Subcutaneous adipose tissue (tissue), 4 donors: ENCODE data around the gene RAB20. TPM values are rescaled to one million over a fixed set of nuclear protein-coding genes. Genes with fewer than 3 reads are reported as not detected.

Experiments
- total RNA-seq, 4 donors: library from RNA; depleted of rRNA; stranded (reverse); fragments of >200 nt; gene quantifications; one replicate each; pipeline ENCODE4 v1.1.0, GENCODE V29; 2016
- TF ChIP-seq, protein P1 (sequence below): fragments of 450-650 bp; IDR thresholded peaks from one replicate; pipeline ENCODE4 v1.5.1; 2016; ENCODE audit warnings: low read depth, mild to moderate bottlenecking, control low read depth, antibody characterized with exemption, moderate library complexity

Gene RAB20
- total RNA-seq, 4 donors from 2014 or later: 26.6 to 78.5 (median 37.8) TPM

- TF ChIP-seq, protein P1, sequence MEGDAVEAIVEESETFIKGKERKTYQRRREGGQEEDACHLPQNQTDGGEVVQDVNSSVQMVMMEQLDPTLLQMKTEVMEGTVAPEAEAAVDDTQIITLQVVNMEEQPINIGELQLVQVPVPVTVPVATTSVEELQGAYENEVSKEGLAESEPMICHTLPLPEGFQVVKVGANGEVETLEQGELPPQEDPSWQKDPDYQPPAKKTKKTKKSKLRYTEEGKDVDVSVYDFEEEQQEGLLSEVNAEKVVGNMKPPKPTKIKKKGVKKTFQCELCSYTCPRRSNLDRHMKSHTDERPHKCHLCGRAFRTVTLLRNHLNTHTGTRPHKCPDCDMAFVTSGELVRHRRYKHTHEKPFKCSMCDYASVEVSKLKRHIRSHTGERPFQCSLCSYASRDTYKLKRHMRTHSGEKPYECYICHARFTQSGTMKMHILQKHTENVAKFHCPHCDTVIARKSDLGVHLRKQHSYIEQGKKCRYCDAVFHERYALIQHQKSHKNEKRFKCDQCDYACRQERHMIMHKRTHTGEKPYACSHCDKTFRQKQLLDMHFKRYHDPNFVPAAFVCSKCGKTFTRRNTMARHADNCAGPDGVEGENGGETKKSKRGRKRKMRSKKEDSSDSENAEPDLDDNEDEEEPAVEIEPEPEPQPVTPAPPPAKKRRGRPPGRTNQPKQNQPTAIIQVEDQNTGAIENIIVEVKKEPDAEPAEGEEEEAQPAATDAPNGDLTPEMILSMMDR: no peak
Observed at GRCh38 chr13:110531100-110531499, 30.4 kb downstream of the RAB20 start.

- TF ChIP-seq, protein P1: no peak
Observed at GRCh38 chr13:110529522-110530311, 31.8 kb downstream of the RAB20 start.

- TF ChIP-seq, protein P1: no peak
Observed at GRCh38 chr13:110528911-110529310, 32.6 kb downstream of the RAB20 start.

- TF ChIP-seq, protein P1: no peak
Observed at GRCh38 chr13:110528371-110528770, 33.2 kb downstream of the RAB20 start.

GRCh38 chr13:110525328-110526319, 35.9 kb downstream of the RAB20 start:
- TF ChIP-seq, protein P1: no peak

DNA sequence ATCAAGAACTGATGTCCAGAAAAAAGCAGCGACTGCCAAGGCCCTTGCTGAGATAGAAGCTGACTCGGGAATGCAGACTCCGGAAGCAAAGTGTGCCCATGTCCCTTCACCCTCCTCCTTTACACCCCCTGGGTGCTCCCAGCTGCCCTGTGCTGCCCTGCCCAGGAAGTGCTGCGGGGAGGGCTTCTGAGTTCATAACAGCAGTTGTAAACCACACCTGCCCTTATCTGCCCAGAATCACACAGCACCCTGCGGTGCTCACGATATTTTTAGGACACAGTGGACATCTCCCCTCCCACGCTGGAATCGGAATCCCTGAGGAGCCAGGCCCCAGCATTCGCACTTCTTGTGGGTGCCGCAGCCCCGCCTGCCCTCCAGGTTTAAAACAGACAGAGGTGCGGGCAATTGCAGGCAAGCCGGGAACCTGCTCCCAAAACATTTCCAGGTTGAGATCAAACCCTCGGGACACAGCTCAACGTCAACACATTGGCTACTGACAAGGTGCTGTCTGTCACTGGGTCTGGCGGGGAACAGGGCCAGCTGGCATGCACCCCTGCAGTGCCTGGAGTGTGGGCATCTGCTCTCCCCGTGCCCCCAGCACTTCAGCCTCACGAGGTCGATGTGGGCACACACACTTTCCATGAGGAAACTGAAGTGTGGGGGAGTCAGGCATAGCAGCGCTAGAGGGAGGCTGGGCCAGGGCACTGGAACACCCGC, 36.8 kb downstream of the RAB20 start:
- TF ChIP-seq, protein P1: no peak
